Activated CD4-positive, alpha-beta T cell treated with anti-CD3 and anti-CD28 coated beads, Interleukin-2, amount 50 U/mL, for 4 hours (primary cell): Measurements from ENCODE around the gene FOXN3.

Experiments
- DNase-seq, 2 experiments: peaks; one replicate each; pipeline ENCODE4 v3.0.0-alpha.2; 2020

The FOXN3 gene

DNA sequence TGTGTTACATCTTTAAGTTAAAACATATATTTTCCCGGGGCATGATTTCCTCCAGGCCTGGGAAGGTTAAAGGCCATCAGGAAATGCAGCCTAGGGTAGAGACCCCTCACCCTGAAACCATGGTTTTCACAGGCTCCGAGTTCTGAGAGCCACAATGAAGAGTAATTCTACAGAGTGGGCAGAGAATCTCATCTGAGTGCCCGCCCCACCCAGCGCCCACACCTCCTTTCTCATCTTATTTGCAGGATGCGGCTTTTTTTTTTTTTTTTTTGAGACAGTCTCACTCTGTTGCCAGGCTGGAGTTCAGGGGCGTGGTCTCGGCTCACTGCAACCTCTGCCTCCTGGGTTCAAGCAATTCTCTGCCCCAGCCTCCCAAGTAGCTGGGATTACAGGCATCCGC lies 170.7 kb downstream of the FOXN3 start:
- no peak for DNase-seq

GRCh38 chr14:89245802-89246201 lies 171.2 kb downstream of the FOXN3 start:
- no peak for DNase-seq

DNA sequence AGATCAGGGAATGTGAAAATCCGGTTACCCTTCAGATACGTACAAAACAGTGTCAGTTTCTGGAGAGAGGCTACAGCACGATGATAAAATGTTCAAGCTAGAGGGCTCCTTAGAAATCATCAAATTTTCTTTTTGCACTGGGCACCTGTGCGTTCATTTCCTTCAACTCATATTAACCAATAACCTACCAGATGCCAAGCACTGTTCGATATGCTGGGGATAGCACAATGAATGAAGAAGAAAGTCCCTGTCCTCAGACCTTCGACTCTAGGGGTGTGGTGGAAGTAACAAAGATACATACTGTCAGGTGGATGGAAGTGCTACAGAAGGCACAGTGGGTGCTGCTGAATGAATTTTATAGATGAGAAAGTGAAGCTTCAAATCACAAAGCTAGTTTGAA lies 172.3 kb downstream of the FOXN3 start:
- no peak for DNase-seq

DNA sequence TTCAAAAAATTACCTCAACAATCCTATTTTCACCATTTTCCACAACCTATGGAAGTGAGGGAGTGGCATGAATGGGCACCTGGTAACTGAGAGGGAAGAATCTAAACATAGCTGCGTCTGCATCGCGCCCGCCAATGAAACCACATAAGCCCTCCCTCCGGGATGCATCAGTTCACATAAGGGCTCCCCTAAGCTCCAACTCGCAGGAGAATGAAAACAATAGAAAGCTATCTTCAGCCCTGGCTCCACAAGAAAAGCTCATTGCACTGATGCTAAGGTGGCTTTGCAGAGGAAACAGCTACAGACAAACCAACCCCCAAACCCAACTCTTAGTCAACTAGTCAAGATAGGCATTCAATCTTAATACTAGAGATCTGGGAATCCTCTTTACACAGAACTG lies 173.3 kb downstream of the FOXN3 start:
- DNase-seq = no peak

- no peak for DNase-seq
These were observed 173.7 kb downstream of the FOXN3 start for GRCh38 chr14:89243286-89243685.

- DNase-seq = no peak
These were observed 174.3 kb downstream of the FOXN3 start for GRCh38 chr14:89242652-89243279.

GRCh38 chr14:89241934-89242651 lies 174.9 kb downstream of the FOXN3 start:
- DNase-seq = no peak

- DNase-seq = no peak
These were observed 175.8 kb downstream of the FOXN3 start for GRCh38 chr14:89241257-89241656.

GRCh38 chr14:89240414-89240813 lies 176.6 kb downstream of the FOXN3 start:
- DNase-seq = no peak

DNA sequence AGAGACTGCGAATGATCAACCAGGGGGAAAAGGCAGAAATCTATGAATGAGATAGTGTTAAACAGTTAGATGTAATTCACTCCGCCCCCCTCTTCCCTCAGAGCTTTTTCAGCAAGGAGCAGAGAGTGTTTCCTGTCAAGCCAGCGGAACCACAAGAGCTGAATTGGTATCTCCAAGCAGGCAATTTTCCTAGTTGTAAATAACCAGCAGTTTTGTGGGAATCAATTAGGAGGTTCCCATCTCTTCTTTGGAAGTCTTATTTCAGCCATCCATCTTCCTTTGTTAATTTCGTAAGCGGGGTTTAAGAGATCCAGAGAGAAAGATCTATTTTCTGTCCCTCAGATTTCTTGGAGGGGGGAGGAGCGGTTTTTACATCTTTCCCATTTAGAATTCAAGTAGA lies 178.0 kb downstream of the FOXN3 start:
- DNase-seq = no peak

DNA sequence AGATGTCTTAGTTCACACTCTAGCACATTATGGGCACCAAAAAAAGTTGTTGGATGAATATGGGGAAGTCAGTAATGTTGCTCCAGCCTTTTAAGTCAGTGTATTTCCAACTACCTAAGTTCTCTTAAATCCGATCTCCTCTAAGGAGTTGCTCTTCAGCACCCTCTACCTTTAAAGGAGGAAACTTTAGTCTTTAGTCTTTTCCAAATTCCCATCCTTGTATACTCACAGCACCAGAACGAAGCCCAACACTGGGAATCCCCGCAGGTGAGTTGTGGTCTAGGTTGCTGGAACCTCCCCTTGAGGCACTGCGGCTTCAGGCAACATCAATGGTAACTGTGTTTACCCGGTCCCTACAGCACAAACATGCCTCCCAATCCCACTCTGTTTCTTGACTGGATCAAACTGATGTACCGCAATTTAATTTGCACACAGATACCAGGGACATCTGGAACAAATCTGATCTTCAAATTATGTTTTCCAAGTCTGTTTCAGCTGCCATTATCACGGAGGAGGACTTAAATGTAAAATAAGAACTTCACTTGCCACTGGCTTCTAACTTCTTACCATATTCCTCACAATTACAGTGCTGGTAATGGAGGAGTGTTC lies 179.0 kb downstream of the FOXN3 start:
- no peak for DNase-seq

DNA sequence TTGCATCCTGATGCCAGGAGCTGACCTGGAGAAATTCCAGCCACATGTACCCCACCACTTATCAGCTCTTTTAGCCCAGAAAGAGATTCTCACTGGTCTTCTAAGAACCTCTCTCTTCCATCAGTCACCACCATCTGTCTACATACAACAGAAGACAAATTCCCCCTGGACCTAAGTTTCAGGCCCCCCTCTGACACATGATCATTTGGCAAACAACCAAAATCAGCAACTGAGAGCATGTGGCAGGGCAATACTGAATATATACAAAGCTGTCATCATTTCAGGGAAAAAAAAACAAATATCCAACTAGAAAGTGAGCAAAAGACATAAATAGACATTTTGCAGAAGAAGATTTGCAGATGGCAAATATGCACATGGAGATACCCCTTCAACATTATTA lies 180.2 kb downstream of the FOXN3 start:
- DNase-seq = no peak

GRCh38 chr14:89233184-89233583 lies 183.8 kb downstream of the FOXN3 start:
- no peak for DNase-seq

DNA sequence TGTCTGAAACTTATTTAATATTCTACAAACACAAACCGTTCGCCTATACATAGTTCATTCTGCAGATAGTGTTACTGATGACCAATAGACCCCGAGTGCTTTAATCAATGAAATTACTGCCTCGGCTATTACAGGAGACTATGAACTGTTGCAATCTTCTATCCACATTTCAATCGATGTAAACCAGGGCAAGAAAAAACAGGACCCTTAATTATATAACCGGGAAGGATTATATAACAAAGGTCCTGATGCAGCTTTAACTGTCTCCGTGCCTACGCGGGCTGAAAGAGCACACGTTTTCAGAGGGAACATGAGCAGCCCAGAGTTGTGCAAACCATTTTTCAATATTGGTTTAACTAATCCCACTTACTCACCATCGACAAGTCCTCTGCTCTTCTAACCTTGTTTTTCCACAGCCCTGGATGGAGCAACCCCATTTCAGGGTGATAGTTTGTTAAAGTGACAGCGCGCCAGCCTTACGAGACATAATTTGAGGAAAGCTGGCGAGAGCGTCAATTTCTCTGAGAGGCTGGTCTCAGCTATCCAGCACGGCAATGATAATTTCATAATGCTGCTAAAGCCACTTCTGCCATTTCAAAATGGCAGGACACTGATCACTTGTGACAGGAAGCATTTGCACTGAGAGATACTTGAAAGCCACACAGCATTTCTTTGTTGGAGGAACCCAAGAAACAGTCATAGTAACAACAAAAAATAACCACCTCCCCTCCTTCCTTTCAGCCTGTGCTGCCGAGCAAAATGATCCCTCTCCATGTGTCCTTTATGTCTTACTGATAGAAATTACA lies 184.6 kb downstream of the FOXN3 start:
- DNase-seq = no peak

GRCh38 chr14:89231426-89232113 lies 185.5 kb downstream of the FOXN3 start:
- DNase-seq = no peak

GRCh38 chr14:89228921-89229639 lies 188.0 kb downstream of the FOXN3 start:
- no peak for DNase-seq

- no peak for DNase-seq
These were observed 189.6 kb downstream of the FOXN3 start for GRCh38 chr14:89227496-89227836.

GRCh38 chr14:89226801-89227495 lies 190.1 kb downstream of the FOXN3 start:
- DNase-seq = no peak

- DNase-seq = no peak
These were observed 191.4 kb downstream of the FOXN3 start for GRCh38 chr14:89225607-89226006.

DNA sequence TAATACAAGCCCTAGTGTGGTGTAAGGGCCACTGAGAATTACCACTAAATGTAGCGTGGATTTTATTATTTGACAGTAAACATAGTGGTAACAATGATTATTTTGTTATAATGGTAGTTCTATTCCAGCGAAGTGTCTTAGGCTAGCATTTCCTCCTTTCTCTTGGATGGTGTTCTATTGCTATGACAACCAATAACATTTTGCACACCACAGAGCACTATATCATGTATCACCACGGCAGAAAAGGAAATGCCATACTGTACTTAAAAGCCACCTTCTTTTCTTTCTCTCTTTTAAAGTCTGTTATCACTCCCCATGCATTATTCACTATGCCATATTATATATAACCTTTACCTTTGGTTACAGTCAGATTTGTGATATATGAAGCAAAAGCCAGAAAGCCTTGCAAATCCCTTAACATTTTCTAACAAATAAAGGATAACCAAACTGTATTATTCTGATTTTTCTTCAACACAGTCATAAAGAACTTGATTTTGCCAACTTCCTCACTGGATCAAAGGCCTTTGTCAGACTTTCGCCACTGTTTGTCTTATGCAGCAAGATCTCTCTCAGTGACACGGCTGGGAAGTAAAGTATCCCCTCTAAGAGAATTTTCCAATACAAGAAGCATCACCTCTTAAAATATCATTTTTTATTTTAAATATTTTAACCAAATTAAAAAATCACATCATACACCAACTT lies 195.8 kb downstream of the FOXN3 start:
- no peak for DNase-seq

DNA sequence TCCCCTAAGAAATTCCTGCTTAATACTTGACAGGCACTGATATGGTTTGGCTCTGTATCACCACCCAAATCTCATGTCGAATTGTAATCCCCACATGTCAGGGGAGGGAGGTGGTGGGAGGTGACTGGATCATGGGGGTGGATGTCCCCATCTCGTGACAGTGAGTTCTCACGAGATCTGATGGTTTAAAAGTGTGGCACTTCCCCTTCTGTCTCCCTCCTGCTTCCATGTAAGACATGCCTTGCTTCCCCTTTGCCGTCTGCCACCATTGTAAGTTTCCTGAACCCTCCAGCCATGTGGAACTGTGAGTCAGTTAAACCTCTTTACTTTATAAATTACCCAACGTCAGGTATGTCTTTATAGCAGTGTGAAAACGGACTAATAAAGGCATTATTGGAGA lies 198.0 kb downstream of the FOXN3 start:
- no peak for DNase-seq
